PC-3 (cell line): ENCODE measurements around the gene SEC14L2.

Source experiments
- CTCF ChIP-seq: fragments of 300-600 bp; sonication (generic); conservative IDR thresholded peaks from 2 replicates; pipeline ENCODE4 v1.5.1; 2017; ENCODE audit warnings: antibody characterized with exemption, low read depth, mild to moderate bottlenecking, low read length
- EZH2 ChIP-seq: fragments of 300-600 bp; sonication (generic); IDR thresholded peaks from one replicate; pipeline ENCODE4 v1.6.1; 2017; ENCODE audit warnings: antibody characterized with exemption, mild to moderate bottlenecking, low read length; ENCODE audit not compliant: unreplicated experiment

GRCh38 chr22:30447656-30448055 lies 50.8 kb downstream of the SEC14L2 start:
- TF ChIP-seq EZH2 (no peak), CTCF (no peak)
